Measurements from ENCODE around the gene CEP89.
"Not testable (repeated sequence)": the region's sequence is repeated elsewhere in the genome, so short reads cannot be mapped to it uniquely, and the experiment has no call there.

CEP89 gene

GRCh38 chr19:32945260-32945659 is 26.5 kb downstream of the CEP89 start:
- no peak for DNase-seq

DNA sequence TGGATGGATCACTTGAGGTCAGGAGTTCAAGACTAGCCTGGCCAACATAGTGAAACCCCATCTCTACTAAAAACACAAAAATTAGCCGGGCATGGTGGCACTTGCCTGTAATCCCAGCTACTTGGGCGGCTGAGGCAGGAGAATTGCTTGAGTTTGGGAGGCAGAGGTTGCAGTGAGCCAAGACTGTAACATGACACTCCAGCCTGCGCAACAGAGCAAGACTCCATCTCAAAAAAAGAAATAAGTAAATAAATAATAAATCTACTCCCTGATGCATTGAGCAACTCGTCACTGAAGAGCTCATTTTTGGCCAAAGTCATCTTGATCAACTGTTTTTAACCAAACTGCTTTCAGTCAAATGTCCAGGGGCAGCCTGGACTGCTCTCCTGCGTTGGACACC is 30.5 kb downstream of the CEP89 start:
- DNase-seq, result not testable (repeated sequence)

- DNase-seq, result no peak
Measured at GRCh38 chr19:32936065-32936464, 35.7 kb downstream of the CEP89 start.

GRCh38 chr19:32935629-32936028 is 36.1 kb downstream of the CEP89 start:
- no peak for DNase-seq

DNA sequence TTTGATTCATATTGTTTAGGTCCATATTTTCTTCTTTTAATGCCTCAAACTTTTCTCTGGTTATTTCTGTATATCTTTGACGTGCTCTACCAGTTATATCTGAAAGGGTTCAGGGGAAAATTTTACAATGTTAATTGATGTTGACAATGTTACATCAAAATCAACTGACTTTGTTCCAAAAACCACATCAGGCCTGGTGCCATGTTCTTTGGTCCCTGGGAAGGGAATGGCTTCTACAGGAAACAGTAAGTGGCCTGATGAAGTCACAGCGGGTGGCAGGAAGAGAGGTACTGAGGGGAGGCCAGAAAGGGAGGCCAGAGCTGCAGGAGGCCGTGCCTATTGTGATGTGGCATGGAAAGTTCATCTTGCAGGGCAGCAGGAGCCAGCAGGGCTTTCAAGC is 38.2 kb downstream of the CEP89 start:
- DNase-seq, result no peak

DNA sequence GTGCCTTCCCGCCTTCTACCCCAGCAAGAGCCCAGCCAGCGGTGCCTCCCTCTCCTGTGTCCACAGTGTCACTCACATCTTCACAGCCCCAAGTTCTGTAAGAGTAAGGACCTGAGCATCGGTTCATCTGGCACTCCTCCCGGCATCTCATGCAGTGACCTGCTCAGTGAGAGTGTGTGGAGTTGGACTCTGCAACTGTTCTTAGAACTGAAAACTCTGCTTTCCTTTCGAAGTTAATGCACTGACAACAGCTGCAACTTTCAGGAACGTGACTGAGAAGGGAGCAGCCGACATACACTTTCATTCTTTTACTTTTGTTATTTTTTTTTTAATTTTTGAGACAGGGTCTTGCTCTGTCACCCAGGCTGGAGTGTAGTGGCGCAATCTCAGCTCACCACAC is 41.2 kb downstream of the CEP89 start:
- DNase-seq, result no peak

GRCh38 chr19:32928806-32929205 is 43.0 kb downstream of the CEP89 start:
- DNase-seq, result no peak

DNA sequence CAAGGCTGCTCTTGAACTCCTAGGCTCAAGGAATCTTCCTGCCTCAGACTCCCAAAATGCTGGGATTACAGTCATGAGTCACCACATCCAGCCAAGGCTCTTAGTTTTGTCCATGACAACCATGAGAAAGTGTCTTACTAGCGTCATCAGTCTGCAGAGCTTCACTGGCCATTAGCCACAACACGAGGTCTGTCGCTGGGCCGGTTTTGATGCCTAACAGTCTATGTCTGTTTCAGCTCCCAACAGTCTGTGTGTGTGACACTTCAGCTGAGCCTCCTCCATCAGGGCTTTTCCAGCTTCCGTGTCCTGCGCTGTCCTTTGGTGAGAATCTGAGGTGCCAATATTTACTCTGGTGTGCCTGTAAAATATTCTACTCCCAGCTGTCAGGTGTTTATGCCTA is 47.6 kb downstream of the CEP89 start:
- DNase-seq, result no peak

DNA sequence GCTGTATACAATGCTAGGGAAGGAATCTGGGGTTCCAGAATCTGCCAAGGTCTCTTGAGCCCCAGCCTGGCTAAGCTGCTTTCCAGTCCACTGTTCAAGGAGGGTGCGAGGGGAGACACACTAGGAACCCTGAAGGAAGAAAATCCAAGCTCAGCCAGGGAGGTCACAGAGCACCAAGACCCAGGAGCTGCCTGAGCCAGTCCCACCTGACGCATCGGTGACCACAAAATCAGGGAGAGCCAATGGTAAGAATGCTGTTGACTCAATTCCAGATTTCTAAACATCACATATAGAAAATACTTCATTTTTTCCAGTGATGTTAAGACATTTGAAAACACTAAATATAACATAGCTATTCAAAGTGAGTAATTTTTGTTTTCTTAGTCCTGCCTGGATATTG is 50.1 kb downstream of the CEP89 start:
- no peak for DNase-seq

- no peak for DNase-seq
Measured at GRCh38 chr19:32919365-32919764, 52.4 kb downstream of the CEP89 start.

- DNase-seq, result no peak
Measured at GRCh38 chr19:32917616-32917996, 54.2 kb downstream of the CEP89 start.

DNA sequence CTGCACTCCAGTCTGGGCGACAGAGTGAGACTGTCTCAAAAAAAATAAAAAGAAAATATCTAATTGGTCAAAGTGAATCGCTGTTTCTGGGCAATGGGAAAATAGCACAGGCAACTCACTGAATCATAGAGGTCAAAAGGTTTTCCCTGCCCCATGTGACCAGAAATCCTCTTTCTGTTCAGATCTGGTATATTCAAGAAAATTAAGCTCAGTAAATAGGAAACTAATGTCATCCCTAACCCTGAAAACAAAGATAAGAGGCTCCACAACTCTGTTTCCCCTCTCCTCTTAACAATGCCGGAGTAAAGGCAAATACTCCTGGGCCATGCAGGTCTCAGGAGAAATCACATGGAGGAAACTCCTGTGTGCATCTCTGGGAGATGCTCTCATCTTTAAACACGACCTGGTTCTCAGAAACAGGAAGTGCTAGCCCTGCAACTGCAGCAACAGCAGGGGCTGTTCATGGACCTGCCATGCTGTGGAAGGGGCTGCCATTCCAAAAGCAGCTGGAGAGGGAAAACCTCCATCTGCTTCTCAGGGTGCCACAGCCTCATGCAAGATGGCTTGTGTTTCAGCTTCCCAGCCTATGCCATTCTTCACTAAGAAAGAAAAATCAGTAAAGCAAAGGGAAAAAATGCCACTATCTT is 54.7 kb downstream of the CEP89 start:
- no peak for DNase-seq

GRCh38 chr19:32914879-32915660 is 56.7 kb downstream of the CEP89 start:
- no peak for DNase-seq

DNA sequence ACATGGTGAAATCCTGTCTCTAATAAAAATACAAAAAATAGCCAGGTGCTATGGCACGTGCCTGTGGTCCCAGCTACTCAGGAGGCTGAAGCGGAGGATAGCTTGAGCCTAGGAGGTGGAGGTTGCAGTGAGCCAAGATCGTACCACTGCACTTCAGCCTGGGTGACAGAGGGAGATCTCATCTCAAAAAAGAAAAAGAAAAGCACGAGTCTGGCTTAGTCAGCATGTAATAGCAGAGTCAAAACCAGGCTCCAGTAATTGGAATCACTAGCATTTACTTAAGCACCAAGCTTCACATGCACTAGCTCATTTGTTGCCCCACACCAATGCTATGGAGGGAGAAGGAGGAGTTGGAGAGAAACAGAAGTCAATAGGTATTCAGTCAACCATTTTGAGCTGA is 60.3 kb downstream of the CEP89 start:
- no peak for DNase-seq

DNA sequence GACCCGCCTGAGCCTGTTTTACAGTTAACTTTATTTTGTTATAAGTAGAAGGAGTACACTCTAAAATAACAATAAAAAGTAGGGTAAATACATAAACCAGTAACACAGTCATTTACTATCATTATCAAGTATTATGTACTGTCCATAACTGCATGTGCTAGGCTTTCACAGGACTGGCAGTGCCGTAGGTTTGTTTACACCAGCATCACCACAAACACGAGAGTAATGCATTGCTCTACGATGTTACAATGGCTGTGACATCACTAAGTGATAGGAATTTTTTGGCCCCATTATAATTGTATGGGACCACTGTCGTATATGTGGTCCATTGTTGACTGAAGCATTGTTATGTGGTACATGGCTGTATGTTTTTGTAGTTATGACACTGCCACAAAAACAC is 60.9 kb downstream of the CEP89 start:
- no peak for DNase-seq

GRCh38 chr19:32910094-32910493 is 61.7 kb downstream of the CEP89 start:
- DNase-seq, result no peak

DNA sequence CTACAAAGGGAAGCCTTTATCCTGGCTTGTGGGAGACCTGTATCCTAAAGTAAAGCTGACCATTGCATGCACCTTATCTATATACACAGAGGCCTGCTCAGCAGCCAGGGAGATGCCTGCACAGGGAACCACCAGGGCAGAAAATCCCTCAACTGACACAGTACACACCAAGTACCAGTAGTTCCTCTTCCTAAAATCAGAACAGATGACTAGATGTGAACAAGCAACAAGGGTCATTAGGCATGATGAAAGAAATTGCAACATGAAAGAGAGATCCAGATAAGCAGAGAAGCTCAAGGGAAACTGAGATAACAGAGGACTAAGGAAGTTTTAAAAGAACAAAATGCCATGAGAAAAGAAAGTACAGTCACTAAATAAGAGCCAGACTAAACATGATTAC is 62.5 kb downstream of the CEP89 start:
- no peak for DNase-seq

GRCh38 chr19:32908641-32909190 is 63.0 kb downstream of the CEP89 start:
- no peak for DNase-seq

DNA sequence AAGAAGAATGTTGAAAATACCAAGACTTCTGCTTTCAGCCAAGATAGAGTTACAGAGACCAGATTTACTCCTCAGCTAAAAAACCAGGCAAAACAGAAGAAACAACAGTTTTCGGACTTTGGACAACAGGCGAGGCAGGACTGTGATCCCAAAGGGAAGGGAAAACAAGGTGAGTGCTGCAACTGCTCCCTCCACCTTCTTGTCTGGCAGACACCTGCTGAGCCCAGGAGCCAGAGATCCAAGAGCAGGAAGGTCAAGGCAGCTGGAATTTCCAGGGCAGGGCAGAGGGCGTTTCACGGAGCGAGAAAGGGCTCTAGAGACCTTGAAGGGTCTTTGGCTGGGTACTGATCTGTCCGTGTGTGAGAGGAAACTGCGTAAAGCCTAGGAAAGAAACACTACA is 69.3 kb downstream of the CEP89 start:
- DNase-seq, result no peak

GRCh38 chr19:32901504-32902161 is 70.1 kb downstream of the CEP89 start:
- DNase-seq, result no peak

DNA sequence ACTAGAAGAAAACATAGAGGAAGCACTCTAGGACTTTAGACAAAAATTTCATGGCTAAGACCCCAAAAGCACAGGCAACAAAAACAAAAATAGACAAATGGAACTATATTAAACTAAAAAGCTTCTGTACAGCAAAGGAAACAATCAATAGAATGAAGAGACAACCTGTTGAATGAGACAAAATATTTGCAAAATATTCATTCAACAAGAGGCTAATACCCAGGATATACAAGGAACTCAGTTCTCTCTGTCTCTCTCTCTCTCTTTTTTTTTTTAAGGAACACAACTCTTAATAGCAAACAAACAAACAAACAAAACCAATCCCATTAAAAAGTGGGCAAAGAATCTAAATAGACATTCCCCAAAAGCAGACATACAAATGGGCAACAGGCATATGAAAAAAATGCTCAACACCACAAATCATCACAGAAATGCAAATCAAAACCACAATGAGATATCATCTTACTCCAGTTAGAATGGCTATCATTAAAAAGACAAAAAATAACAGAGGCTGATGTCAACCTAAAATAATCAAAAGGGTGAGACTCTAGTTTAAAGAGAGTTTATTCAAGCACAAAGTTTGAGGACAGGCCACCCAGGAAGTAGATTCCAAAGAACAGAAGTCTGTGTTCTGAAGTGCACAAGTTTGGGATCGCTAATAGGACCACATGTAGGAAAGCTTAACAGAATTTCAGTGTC is 75.1 kb downstream of the CEP89 start:
- no peak for DNase-seq

GRCh38 chr19:32895384-32895783 is 76.4 kb downstream of the CEP89 start:
- DNase-seq, result no peak

DNA sequence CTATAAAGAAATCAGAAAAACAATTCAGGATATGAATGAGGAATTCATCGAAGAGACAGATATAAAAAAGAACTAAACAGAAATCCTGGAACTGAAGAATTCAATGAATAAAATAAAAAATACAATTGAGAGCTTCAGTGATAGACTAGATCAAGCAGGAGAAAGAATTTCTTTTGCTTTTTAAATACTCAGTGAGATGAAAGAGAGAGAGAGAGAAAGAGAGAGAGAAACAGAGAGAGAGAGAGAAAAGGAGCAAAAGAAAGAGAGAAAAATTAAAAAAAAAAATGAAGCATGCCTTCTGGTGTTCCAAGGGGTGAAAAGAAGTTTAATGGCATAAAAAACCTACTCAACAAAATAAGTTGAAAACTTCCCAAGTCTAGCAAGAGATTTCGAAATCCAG is 80.1 kb downstream of the CEP89 start:
- no peak for DNase-seq
